GM12875 (cell line): ENCODE data around the gene TRIP12.

Experiments used
- H3K4me3 ChIP-seq: one replicate; pipeline ENCODE4 v1.5.1; 2011; ENCODE audit warnings: low read depth, low read length, control low read depth
- CTCF ChIP-seq: IDR thresholded peaks from 2 replicates; pipeline ENCODE4 v1.5.1; 2011; ENCODE audit warnings: low read depth, mild to moderate bottlenecking, control low read depth, inconsistent platforms, low read length, moderate library complexity, borderline replicate concordance; ENCODE audit not compliant: insufficient read depth

Gene TRIP12

GRCh38 chr2:229825476-229825875 is 96.3 kb downstream of the TRIP12 start:
- TF ChIP-seq CTCF: 0 out of 2 replicates have a peak, but pooled peaks have one; percentile 14
- no peak overlapping the region for H3K4me3 ChIP-seq

GRCh38 chr2:229821316-229821715 is 100.5 kb downstream of the TRIP12 start:
- H3K4me3 ChIP-seq: no peak overlapping the region
- no peak for TF ChIP-seq CTCF

- H3K4me3 ChIP-seq: no peak overlapping the region
- TF ChIP-seq CTCF: no peak
These were observed 103.6 kb downstream of the TRIP12 start for GRCh38 chr2:229818230-229818629.

- H3K4me3 ChIP-seq: no peak overlapping the region
- no peak for TF ChIP-seq CTCF
These were observed 106.0 kb downstream of the TRIP12 start for GRCh38 chr2:229815858-229816257.

- no peak overlapping the region for H3K4me3 ChIP-seq
- no peak for TF ChIP-seq CTCF
These were observed 106.5 kb downstream of the TRIP12 start for GRCh38 chr2:229815342-229815741.

GRCh38 chr2:229810786-229811185 is 111.0 kb downstream of the TRIP12 start:
- no peak for TF ChIP-seq CTCF

GRCh38 chr2:229805559-229805958 is 116.2 kb downstream of the TRIP12 start:
- no peak overlapping the region for H3K4me3 ChIP-seq
- TF ChIP-seq CTCF: no peak

More at GRCh38 chr2:229810786-229811185, 111.0 kb downstream of the TRIP12 start:
- H3K4me3 ChIP-seq: no peak overlapping the region
